ENCODE results near the gene SUPT6H.

Gene SUPT6H

GRCh38 chr17:28747051-28747691, 85.2 kb downstream of the SUPT6H start:
- CTCF ChIA-PET, result interaction anchor here (0.6 to 9.3 kb wide), 4 partner anchors 13 to 103 kb away, joined by 3 to 185 read pairs (median 5); partner anchors contain the start of genes NEK8 and TLCD1
- TF ChIP-seq CTBP1 (IDR thresholded peaks at IDR 0.05; ENCODE audit: borderline replicate concordance) (no peak), SUZ12 (IDR thresholded peaks at IDR 0.05) (no peak), FOXK2 (IDR thresholded peaks at IDR 0.05) (no peak), L3MBTL2 (conservative IDR thresholded peaks at IDR 0.05) (no peak), ARNT (IDR thresholded peaks at IDR 0.05) (no peak), FOXM1 (IDR thresholded peaks at IDR 0.05; ENCODE audit: borderline replicate concordance) (no peak), BHLHE40 (IDR thresholded peaks at IDR 0.05; ENCODE audit: borderline replicate concordance) (no peak), NFRKB (IDR thresholded peaks at IDR 0.05) (no peak), SP1 (IDR thresholded peaks at IDR 0.05) (no peak), PKNOX1 (IDR thresholded peaks at IDR 0.05) (no peak), LEF1 (IDR thresholded peaks at IDR 0.05; ENCODE audit: borderline replicate concordance) (no peak), TARDBP (IDR thresholded peaks at IDR 0.05) (no peak), FOXA1 (IDR thresholded peaks at IDR 0.05) (no peak), ZNF384 (IDR thresholded peaks at IDR 0.05) (no peak), HDGF (IDR thresholded peaks at IDR 0.05; ENCODE audit: borderline replicate concordance) (no peak), ELF4 (IDR thresholded peaks at IDR 0.05) (no peak)
- no peak for DNase-seq (ENCODE audit: extremely low spot score)
- POLR2A ChIA-PET, result interaction anchor here (0.9 to 17.2 kb wide), 4 partner anchors 16 to 96 kb away, joined by 3 to 409 read pairs (median 7); partner anchors contain the start of genes NEK8, RPL23A and TLCD1

- DNase-seq (ENCODE audit: extremely low spot score), result no peak
- POLR2A ChIA-PET, result interaction anchor here (0.7 to 17.2 kb wide), 6 partner anchors 18 to 103 kb away, joined by 3 to 409 read pairs (median 8); partner anchors contain the start of genes BLTP2, FAM222B, NEK8 and RPL23A
- CTCF ChIA-PET, result interaction anchor here (1.6 to 9.3 kb wide), 2 partner anchors 16 to 22 kb away, joined by 6 to 185 read pairs; partner anchors contain the start of genes NEK8 and TLCD1
- TF ChIP-seq FOXM1 (IDR thresholded peaks at IDR 0.05; ENCODE audit: borderline replicate concordance) (no peak), ZNF384 (IDR thresholded peaks at IDR 0.05) (no peak), BHLHE40 (IDR thresholded peaks at IDR 0.05; ENCODE audit: borderline replicate concordance) (no peak), ELF4 (IDR thresholded peaks at IDR 0.05) (no peak), NFRKB (IDR thresholded peaks at IDR 0.05) (no peak), SP1 (IDR thresholded peaks at IDR 0.05) (no peak), FOXA1 (IDR thresholded peaks at IDR 0.05) (no peak), PKNOX1 (IDR thresholded peaks at IDR 0.05) (no peak), SUZ12 (IDR thresholded peaks at IDR 0.05) (no peak), TARDBP (IDR thresholded peaks at IDR 0.05) (no peak), FOXK2 (IDR thresholded peaks at IDR 0.05) (no peak), L3MBTL2 (conservative IDR thresholded peaks at IDR 0.05) (no peak), ARNT (IDR thresholded peaks at IDR 0.05) (no peak), HDGF (IDR thresholded peaks at IDR 0.05; ENCODE audit: borderline replicate concordance) (no peak), CTBP1 (IDR thresholded peaks at IDR 0.05; ENCODE audit: borderline replicate concordance) (no peak), LEF1 (IDR thresholded peaks at IDR 0.05; ENCODE audit: borderline replicate concordance) (no peak)
Observed at GRCh38 chr17:28747801-28748750, 86.1 kb downstream of the SUPT6H start.

DNA sequence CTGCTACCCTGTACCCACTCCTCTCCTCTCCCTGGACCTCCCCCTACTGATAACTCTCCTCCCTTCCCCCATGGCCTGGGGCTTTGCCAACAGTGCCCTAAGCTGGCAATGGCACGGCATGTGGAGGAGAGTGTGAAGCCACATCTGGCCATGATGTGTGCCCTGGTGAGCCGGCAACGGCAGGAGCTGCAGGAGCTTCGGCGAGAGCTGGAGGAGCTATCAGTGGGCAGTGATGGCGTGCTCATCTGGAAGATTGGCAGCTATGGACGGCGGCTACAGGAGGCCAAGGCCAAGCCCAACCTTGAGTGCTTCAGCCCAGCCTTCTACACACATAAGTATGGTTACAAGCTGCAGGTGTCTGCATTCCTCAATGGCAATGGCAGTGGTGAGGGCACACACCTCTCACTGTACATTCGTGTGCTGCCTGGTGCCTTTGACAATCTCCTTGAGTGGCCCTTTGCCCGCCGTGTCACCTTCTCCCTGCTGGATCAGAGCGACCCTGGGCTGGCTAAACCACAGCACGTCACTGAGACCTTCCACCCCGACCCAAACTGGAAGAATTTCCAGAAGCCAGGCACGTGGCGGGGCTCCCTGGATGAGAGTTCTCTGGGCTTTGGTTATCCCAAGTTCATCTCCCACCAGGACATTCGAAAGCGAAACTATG, 87.0 kb downstream of the SUPT6H start:
- ChIA-PET CTCF (interaction anchor here (0.6 to 9.3 kb wide), 3 partner anchors 13 to 196 kb away, joined by 3 to 185 read pairs (median 5); partner anchors contain the start of genes NEK8, TLCD1 and UNC119), POLR2A (interaction anchor here (0.6 to 17.2 kb wide), 7 partner anchors 18 to 187 kb away, joined by 3 to 409 read pairs (median 4); partner anchors contain the start of genes BLTP2, FAM222B, NEK8 and RPL23A)
- no peak for DNase-seq (ENCODE audit: extremely low spot score)
- TF ChIP-seq SUZ12 (IDR thresholded peaks at IDR 0.05) (no peak), FOXM1 (IDR thresholded peaks at IDR 0.05; ENCODE audit: borderline replicate concordance) (no peak), LEF1 (IDR thresholded peaks at IDR 0.05; ENCODE audit: borderline replicate concordance) (no peak), ARNT (IDR thresholded peaks at IDR 0.05) (no peak), FOXA1 (IDR thresholded peaks at IDR 0.05) (no peak)

GRCh38 chr17:28749516-28750177, 87.6 kb downstream of the SUPT6H start:
- no peak for TF ChIP-seq ARNT (IDR thresholded peaks at IDR 0.05)
- no peak for TF ChIP-seq ELF4 (IDR thresholded peaks at IDR 0.05)
- no peak for TF ChIP-seq SP1 (IDR thresholded peaks at IDR 0.05)
- TF ChIP-seq FOXA1 (IDR thresholded peaks at IDR 0.05), result no peak
- no peak for TF ChIP-seq CTBP1 (IDR thresholded peaks at IDR 0.05; ENCODE audit: borderline replicate concordance)
- no peak for TF ChIP-seq SUZ12 (IDR thresholded peaks at IDR 0.05)
- TF ChIP-seq ZNF384 (IDR thresholded peaks at IDR 0.05), result no peak
- TF ChIP-seq L3MBTL2 (conservative IDR thresholded peaks at IDR 0.05), result no peak
- no peak for TF ChIP-seq FOXM1 (IDR thresholded peaks at IDR 0.05; ENCODE audit: borderline replicate concordance)
- TF ChIP-seq PKNOX1 (IDR thresholded peaks at IDR 0.05), result no peak
- TF ChIP-seq LEF1 (IDR thresholded peaks at IDR 0.05; ENCODE audit: borderline replicate concordance), result no peak
- TF ChIP-seq FOXK2 (IDR thresholded peaks at IDR 0.05), result no peak
- TF ChIP-seq NFRKB (IDR thresholded peaks at IDR 0.05), result no peak
- no peak for TF ChIP-seq TARDBP (IDR thresholded peaks at IDR 0.05)
- no peak for TF ChIP-seq BHLHE40 (IDR thresholded peaks at IDR 0.05; ENCODE audit: borderline replicate concordance)
- no peak for TF ChIP-seq HDGF (IDR thresholded peaks at IDR 0.05; ENCODE audit: borderline replicate concordance)
- no peak for DNase-seq (ENCODE audit: extremely low spot score)
- ChIA-PET POLR2A (interaction anchor here (0.6 to 17.2 kb wide), 10 partner anchors 9 to 187 kb away, joined by 3 to 409 read pairs (median 4); partner anchors contain the start of genes ERAL1, FAM222B, NEK8 and PROCA1), CTCF (interaction anchor here (0.6 to 9.3 kb wide), 12 partner anchors 12 to 197 kb away, joined by 3 to 185 read pairs (median 4); partner anchors contain the start of genes BLTP2, FLOT2, NEK8 and TLCD1)
